Measurements from ENCODE around the gene TLL2.

Gene TLL2

GRCh38 chr10:96415150-96415890 lies 98.4 kb downstream of the TLL2 start:
- no peaks in the 10 kb centered on the region for H3K27me3 ChIP-seq (ENCODE audit: control insufficient read depth, insufficient read depth, low read length)
- H3K9ac ChIP-seq: no peak overlapping the region
- no peaks in the 10 kb centered on the region for H3K9me3 ChIP-seq (ENCODE audit: control insufficient read depth, low read length)
- H3K4me1 ChIP-seq: no peaks in the 10 kb centered on the region
- TF ChIP-seq CTCF (IDR thresholded peaks at IDR 0.05): no peak
- H3K4me2 ChIP-seq (ENCODE audit: low read length): no peak overlapping the region
- H3K27ac ChIP-seq: no peak overlapping the region
- no peak overlapping the region for H3K4me3 ChIP-seq (ENCODE audit: low read depth, low read length)
- no peaks in the 10 kb centered on the region for H3K79me2 ChIP-seq
- no peaks in the 10 kb centered on the region for H3K36me3 ChIP-seq (ENCODE audit: control insufficient read depth, insufficient read depth, low read length)
- H2AFZ ChIP-seq: no peak overlapping the region

GRCh38 chr10:96414303-96414702 lies 99.4 kb downstream of the TLL2 start:
- H3K4me1 ChIP-seq: no peaks in the 10 kb centered on the region
- H3K4me3 ChIP-seq (ENCODE audit: low read depth, low read length): no peak overlapping the region
- H3K9ac ChIP-seq: no peak overlapping the region
- no peak for TF ChIP-seq CTCF (IDR thresholded peaks at IDR 0.05)
- no peaks in the 10 kb centered on the region for H3K79me2 ChIP-seq
- H3K4me2 ChIP-seq (ENCODE audit: low read length): no peak overlapping the region
- no peak overlapping the region for H3K27ac ChIP-seq
- no peaks in the 10 kb centered on the region for H3K9me3 ChIP-seq (ENCODE audit: control insufficient read depth, low read length)
- no peaks in the 10 kb centered on the region for H3K36me3 ChIP-seq (ENCODE audit: control insufficient read depth, insufficient read depth, low read length)
- no peak overlapping the region for H2AFZ ChIP-seq
- no peaks in the 10 kb centered on the region for H3K27me3 ChIP-seq (ENCODE audit: control insufficient read depth, insufficient read depth, low read length)

GRCh38 chr10:96413151-96413787 lies 100.5 kb downstream of the TLL2 start:
- no peak overlapping the region for H3K4me2 ChIP-seq (ENCODE audit: low read length)
- no peaks in the 10 kb centered on the region for H3K4me1 ChIP-seq
- no peaks in the 10 kb centered on the region for H3K36me3 ChIP-seq (ENCODE audit: control insufficient read depth, insufficient read depth, low read length)
- no peaks in the 10 kb centered on the region for H3K27me3 ChIP-seq (ENCODE audit: control insufficient read depth, insufficient read depth, low read length)
- H3K4me3 ChIP-seq (ENCODE audit: low read depth, low read length): no peak overlapping the region
- H3K9me3 ChIP-seq (ENCODE audit: control insufficient read depth, low read length): no peaks in the 10 kb centered on the region
- no peaks in the 10 kb centered on the region for H3K79me2 ChIP-seq
- H3K9ac ChIP-seq: no peak overlapping the region
- no peak overlapping the region for H2AFZ ChIP-seq
- no peak for TF ChIP-seq CTCF (IDR thresholded peaks at IDR 0.05)
- no peak overlapping the region for H3K27ac ChIP-seq

GRCh38 chr10:96411716-96412320 lies 101.9 kb downstream of the TLL2 start:
- H3K9ac ChIP-seq: no peak overlapping the region
- H3K9me3 ChIP-seq (ENCODE audit: control insufficient read depth, low read length): no peaks in the 10 kb centered on the region
- H3K4me2 ChIP-seq (ENCODE audit: low read length): no peak overlapping the region
- H3K79me2 ChIP-seq: no peaks in the 10 kb centered on the region
- no peak overlapping the region for H3K27ac ChIP-seq
- no peaks in the 10 kb centered on the region for H3K27me3 ChIP-seq (ENCODE audit: control insufficient read depth, insufficient read depth, low read length)
- no peaks in the 10 kb centered on the region for H3K4me1 ChIP-seq
- no peak overlapping the region for H2AFZ ChIP-seq
- H3K36me3 ChIP-seq (ENCODE audit: control insufficient read depth, insufficient read depth, low read length): no peaks in the 10 kb centered on the region
- TF ChIP-seq CTCF (IDR thresholded peaks at IDR 0.05): no peak
- H3K4me3 ChIP-seq (ENCODE audit: low read depth, low read length): no peak overlapping the region
